ENCODE measurements around the gene EIF2B4. TPM values are rescaled to one million over a fixed set of nuclear protein-coding genes. Genes with fewer than 3 reads are reported as not detected.

EIF2B4 gene
- total RNA-seq, 2 experiments from 2014 or later, result 23.9 to 32.9 TPM

- TF ChIP-seq EZH2phosphoT487 (IDR thresholded peaks at IDR 0.05; ENCODE audit: borderline replicate concordance, low read depth, low read length) (no peak), CTCF (conservative IDR thresholded peaks at IDR 0.05; ENCODE audit: low read length) (no peak)
- no peak for DNase-seq (ENCODE audit: low spot score)
- intact Hi-C loops (cut with micrococcal nuclease; ENCODE audit: unreplicated experiment), result no loop called here
- H2AFZ ChIP-seq (ENCODE audit: low read length), result no peak overlapping the region
- no peak overlapping the region for H3K27ac ChIP-seq (ENCODE audit: low read depth, low read length, poor library complexity, severe bottlenecking)
- H4K20me1 ChIP-seq (ENCODE audit: insufficient read depth, low read length), result 0 out of 2 replicates have a peak, but pooled peaks cover 4% of the 10 kb centered on the region
- H3K9me2 ChIP-seq (ENCODE audit: insufficient read depth, low read length), result no peaks in the 10 kb centered on the region
- no TSS peak for BruUV-seq (replicated peaks)
- peaks cover 16% of the 10 kb centered on the region; the same call in 1 of the 2 replicates for H3K36me3 ChIP-seq (ENCODE audit: insufficient read depth, low read length)
- ChIA-PET CTCF (ENCODE audit: unreplicated experiment) (no interaction called here), POLR2A (interaction anchor here (1.0 to 1.7 kb wide), 3 partner anchors 8 to 58 kb away, joined by 3 to 7 read pairs (median 5); no protein-coding TSS in a partner anchor)
- no peaks in the 10 kb centered on the region for H3K9me3 ChIP-seq (ENCODE audit: low read length)
- peaks cover 75% of the 10 kb centered on the region for H3K79me2 ChIP-seq (ENCODE audit: insufficient read depth, low read depth, low read length)
- peaks cover 24% of the 10 kb centered on the region for H3K4me1 ChIP-seq (ENCODE audit: insufficient read depth, low read length, poor library complexity, severe bottlenecking)
- H3K4me2 ChIP-seq (ENCODE audit: low read length), result no peak overlapping the region
- H3K4me3 ChIP-seq (ENCODE audit: low read depth, low read length, poor library complexity, severe bottlenecking), result no peak overlapping the region
Measured at GRCh38 chr2:27351802-27352598, 18.1 kb downstream of the EIF2B4 start.

- Histone ChIP-seq H3K79me2 (ENCODE audit: insufficient read depth, low read depth, low read length) (peaks cover 76% of the 10 kb centered on the region), H2AFZ (ENCODE audit: low read length) (no peak overlapping the region), H3K9me3 (ENCODE audit: low read length) (no peaks in the 10 kb centered on the region), H3K9me2 (ENCODE audit: insufficient read depth, low read length) (no peaks in the 10 kb centered on the region), H3K36me3 (ENCODE audit: insufficient read depth, low read length) (peaks cover 20% of the 10 kb centered on the region; the same call in 1 of the 2 replicates), H3K4me2 (ENCODE audit: low read length) (no peak overlapping the region), H3K27ac (ENCODE audit: low read depth, low read length, poor library complexity, severe bottlenecking) (no peak overlapping the region), H4K20me1 (ENCODE audit: insufficient read depth, low read length) (0 out of 2 replicates have a peak, but pooled peaks cover 4% of the 10 kb centered on the region), H3K4me3 (ENCODE audit: low read depth, low read length, poor library complexity, severe bottlenecking) (no peak overlapping the region), H3K4me1 (ENCODE audit: insufficient read depth, low read length, poor library complexity, severe bottlenecking) (peaks cover 21% of the 10 kb centered on the region)
- ChIA-PET POLR2A (interaction anchor here (0.7 kb wide), 1 partner anchor 36 kb away, joined by 3 read pairs; no protein-coding TSS in a partner anchor), CTCF (ENCODE audit: unreplicated experiment) (no interaction called here)
- no peak for TF ChIP-seq CTCF (conservative IDR thresholded peaks at IDR 0.05; ENCODE audit: low read length)
- no peak for TF ChIP-seq EZH2phosphoT487 (IDR thresholded peaks at IDR 0.05; ENCODE audit: borderline replicate concordance, low read depth, low read length)
- BruUV-seq (replicated peaks), result no TSS peak
- DNase-seq (ENCODE audit: low spot score), result no peak
- intact Hi-C loops (cut with micrococcal nuclease; ENCODE audit: unreplicated experiment), result no loop called here
Measured at GRCh38 chr2:27350106-27350693, 19.9 kb downstream of the EIF2B4 start.

Data from OCI-LY7 (cell line).